K562 (cell line): ENCODE measurements around the gene ASIC1.

Experiments used
- EZH2 ChIP-seq: IDR thresholded peaks from 2 replicates; pipeline ENCODE4 v1.6.1; 2012; ENCODE audit warnings: low read depth, mild to moderate bottlenecking, inconsistent platforms, low read length, borderline replicate concordance
- JUN ChIP-seq, 2 experiments: sonication (generic) in 1 of 2; formaldehyde crosslinking in 1 of 2; IDR thresholded peaks; 2 replicates each; pipeline versions ENCODE4 v1.6.1 to v1.8.0; 2012 to 2022; ENCODE audit warnings: borderline replicate concordance in 2 of 2, mild to moderate bottlenecking in 2 of 2, improper control_type of control experiment in 1 of 2, low read depth in 1 of 2, low read length in 1 of 2, missing genetic modification reagents in 1 of 2
- MTA3 ChIP-seq: fragments of 450-650 bp; formaldehyde crosslinking; IDR thresholded peaks from 2 replicates; pipeline ENCODE4 v1.6.1; 2017; ENCODE audit warnings: mild to moderate bottlenecking, borderline replicate concordance
- PHF20 ChIP-seq: fragments of 450-650 bp; IDR thresholded peaks from 2 replicates; pipeline ENCODE4 v1.6.1; 2018; ENCODE audit not compliant: partially characterized antibody
- PML ChIP-seq: IDR thresholded peaks from 2 replicates; pipeline ENCODE4 v1.6.1; 2012; ENCODE audit warnings: low read length, inconsistent platforms
- PTBP1 ChIP-seq: fragments of 200-400 bp; formaldehyde crosslinking; IDR thresholded peaks from 2 replicates; pipeline ENCODE4 v1.6.1; 2017; ENCODE audit warnings: low read depth, low read length

DNA sequence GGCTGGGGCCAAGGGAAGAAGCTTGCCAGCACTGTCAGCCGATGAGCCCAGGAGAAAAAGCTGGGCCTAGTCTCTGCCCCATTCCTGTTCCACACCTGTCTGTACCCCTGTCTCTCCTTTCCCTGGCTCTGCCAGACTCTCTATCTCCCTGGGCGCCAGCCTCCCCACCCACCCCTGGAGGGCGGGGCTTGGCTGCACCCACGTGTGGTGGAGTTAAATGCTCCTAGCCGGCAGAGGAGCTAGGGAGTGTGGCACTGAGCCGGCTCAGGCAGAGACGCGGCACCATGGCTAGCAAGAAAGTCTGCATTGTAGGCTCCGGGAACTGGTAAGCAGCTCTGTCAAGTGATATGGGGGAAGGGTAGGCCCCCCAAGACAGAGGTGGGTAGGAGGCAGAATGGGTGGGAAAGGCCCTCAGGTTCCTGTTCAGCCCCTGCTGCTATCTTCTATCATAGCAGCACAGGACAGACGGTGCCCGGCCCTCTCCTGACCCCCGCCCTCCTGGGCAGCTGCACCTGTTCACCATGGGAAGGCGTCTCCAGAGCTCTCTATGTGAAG is 46.4 kb downstream of the ASIC1 start, which contains the start of gene GPD1:
- no peak for TF ChIP-seq MTA3
- TF ChIP-seq PTBP1 = no peak
- TF ChIP-seq PML = no peak
- no peak for TF ChIP-seq JUN (IDR thresholded peaks at IDR 0.05; ENCODE audit: borderline replicate concordance, low read depth, low read length)
- no peak for TF ChIP-seq JUN (CRISPR knock-in tag; IDR thresholded peaks at IDR 0.05; ENCODE audit: borderline replicate concordance)
- no peak for TF ChIP-seq EZH2
- TF ChIP-seq PHF20 = no peak
